HG02852 (cell line): ENCODE measurements around the gene GPR78.
"Not testable (repeated sequence)": the region's sequence is repeated elsewhere in the genome, so short reads cannot be mapped to it uniquely, and the experiment has no call there.

Source experiments
- ATAC-seq: cut with Tn5 transposase; IDR thresholded peaks from one replicate; pipeline ENCODE4 v1.9.1; 2021; ENCODE audit warnings: mild to moderate bottlenecking, moderate library complexity; ENCODE audit not compliant: unreplicated experiment

GPR78 gene

DNA sequence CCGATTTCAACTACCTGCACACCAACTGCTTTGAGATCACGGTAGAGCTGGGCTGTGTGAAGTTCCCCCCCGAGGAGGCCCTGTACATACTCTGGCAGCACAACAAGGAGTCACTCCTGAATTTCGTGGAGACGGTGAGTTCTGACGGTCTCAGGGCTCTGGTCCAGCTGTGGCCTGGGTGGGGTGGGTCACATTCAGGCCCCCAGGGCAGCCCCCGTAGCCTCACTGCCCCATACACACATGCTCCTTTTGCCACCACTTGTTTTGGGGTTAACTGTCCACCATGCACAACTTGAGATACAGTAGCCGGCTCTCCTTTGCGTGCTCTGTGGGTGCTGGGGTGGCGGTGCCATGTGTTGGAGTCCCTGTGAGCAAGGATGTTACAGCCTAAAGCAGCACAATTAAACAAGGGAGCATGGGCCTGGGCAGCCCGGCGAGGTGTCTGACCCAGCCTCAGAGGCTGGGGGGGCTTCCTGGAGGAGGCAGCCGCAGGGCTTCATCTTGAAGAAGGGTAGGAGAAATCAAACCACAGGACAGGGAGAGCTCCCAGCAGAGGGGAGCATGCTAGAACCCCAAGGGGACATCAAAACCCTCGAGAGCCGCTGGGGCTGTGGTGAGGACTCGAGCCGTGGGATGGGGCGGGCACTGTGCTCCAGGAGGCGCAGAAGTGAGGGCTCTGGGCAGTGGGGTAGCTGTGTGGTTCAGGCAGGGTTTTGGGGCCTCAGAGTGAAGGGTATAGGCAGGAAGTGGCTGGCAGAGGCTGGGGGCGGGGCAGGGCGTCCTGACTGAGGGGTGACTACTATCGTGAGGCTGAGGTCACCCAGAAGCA, 34.4 kb downstream of the GPR78 start:
- no peak for ATAC-seq

DNA sequence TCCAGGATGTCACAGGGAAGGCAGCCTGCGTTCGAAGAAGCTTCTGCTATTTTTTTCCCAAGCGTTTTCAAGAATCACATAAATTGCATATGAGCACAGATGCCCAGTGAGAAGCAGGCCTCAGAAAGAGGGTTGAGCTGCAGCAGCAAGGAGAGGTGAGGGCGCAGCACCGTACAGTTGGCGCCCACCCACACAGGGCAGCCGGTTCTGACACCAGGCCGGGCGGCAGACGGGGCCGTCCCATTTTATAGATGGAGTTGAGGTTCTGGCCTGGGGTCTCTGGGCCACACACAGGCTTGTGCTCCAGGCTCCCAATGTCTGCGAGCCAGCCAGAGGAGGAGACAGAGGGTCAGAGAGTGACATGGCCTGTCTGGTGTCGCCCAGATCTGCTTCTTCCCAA, 35.2 kb downstream of the GPR78 start:
- no peak for ATAC-seq

DNA sequence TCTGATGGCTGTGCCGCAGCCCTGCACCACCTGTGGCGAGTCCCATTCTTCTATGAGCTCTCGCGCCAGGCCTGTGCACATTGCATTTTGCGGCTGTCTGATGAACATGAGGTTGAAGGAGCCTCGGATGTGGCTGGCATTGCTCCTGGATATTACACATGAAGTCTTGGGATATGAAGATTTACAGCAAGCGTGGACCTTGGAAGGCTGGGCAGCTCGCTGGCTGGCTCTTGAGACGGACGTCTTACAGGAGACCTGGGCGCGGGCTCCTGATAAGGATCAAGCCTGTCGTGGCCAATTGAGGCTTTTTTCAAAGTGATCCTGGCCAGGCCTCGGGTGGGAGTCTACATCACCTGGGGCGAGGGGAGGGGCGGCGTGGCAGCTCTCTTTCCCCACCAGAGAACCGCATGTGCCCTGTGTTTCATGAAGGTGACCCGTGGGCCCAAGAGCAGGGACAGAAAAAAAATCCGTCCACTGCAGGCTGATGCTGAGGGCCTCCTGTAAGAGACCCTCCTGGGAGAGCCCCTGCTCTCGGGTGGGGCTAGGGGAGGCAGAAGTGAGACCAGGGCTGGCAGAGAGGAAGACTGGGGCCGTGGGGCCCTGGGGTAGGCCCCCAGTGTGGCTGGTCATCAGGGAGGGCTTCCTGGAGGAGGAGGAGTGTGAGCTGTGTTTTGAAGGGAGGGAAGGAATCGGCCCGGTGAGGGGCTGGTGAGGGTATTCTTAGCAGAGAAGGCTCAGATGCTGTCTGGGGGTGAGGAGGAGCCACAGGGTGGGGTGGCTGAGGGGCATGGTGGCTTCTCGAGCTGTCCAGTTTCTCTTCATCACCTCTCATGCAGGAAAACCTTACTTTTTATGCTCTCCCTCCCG, 36.0 kb downstream of the GPR78 start:
- ATAC-seq, result no peak

DNA sequence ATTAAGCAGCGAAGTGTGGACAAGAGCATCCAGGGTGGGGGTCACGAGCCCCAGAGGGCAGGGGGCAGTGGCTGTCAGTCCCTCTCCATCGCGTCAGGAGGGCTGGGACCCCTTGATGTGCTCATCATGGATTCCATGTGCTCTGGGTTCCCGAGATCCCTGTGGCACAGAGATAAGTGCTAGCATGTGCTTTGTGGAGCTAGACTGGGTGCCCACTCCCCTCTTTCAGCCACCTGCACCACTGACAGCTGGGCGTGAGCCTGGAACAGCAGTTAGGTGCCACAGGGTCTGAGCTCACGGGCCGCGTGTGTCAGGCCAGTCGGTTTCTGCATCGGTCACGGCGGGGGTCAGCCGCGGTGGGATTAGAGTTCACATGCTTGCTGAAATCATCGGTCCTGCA, 36.6 kb downstream of the GPR78 start:
- ATAC-seq, result no peak

DNA sequence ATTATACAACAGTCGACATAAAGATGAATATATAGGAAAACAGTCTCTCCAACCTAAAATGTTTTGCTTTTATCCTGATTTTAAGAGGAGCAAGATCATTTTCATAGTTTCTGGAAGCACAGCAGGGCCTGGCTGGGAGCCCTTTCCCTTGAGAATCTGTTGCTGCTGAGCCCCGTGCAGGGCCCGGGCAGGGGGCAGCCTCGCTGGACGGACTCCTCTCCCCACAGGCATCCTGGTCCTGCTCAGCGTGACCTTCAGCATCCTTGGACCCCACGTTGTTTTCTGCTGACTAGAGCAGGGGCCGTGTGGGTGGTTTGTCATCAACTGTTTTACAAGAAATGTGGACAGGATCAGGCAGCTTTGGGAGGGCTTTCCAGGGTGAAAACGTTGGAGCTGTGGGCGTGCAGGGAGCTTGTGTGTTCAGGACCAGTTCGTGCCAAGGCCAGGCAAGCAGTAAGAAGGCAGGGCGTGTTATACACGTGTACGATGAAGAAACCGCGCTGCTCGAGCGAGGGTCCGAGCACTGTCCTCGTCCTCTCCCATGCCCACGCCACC, 37.4 kb downstream of the GPR78 start:
- ATAC-seq, result no peak

DNA sequence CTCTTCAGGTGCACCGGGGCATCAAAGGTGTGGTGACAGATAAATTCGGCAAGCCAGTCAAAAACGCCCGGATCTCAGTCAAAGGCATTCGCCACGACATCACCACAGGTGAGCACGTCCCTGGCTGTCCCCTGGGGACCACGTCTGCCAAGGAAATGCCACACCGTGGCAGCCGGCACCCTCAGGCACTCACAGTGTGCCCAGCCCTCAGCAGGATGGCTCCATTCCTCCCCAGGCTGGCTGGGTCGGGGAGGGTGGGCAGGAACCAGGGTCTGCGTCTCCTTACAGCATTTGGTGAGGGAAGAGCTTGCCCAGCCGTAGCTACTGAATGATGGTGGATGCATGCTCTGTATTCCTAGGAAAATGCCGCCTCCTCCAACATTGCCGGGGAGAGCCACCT, 38.2 kb downstream of the GPR78 start:
- no peak for ATAC-seq

DNA sequence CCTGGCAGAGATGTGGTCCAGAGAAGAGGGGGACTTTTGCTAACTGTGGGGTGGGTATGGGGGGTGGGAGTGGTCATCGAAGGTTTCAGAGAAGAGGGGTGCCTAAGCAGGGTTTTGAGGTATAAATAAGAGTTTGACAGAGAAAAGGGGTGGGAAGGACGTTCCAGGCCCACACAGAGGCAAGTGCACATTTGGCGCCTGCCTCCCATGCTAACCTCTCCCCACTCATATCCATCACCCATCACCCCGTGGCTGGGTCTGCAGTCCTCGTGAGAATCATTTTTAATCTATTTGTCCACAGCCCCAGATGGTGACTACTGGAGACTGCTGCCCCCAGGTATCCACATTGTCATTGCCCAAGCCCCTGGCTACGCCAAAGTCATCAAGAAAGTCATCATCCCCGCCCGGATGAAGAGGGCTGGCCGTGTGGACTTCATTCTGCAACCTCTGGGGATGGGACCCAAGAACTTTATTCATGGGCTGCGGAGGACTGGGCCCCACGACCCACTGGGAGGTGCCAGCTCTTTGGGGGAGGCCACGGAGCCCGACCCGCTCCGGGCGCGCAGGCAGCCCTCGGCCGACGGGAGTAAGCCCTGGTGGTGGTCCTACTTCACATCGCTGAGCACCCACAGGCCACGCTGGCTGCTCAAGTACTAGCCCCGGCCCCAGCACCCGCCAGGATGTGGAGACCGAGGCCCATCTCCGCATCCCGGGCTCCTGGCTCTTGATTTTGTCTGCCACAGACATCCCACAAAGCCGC, 38.9 kb downstream of the GPR78 start:
- ATAC-seq, result no peak

DNA sequence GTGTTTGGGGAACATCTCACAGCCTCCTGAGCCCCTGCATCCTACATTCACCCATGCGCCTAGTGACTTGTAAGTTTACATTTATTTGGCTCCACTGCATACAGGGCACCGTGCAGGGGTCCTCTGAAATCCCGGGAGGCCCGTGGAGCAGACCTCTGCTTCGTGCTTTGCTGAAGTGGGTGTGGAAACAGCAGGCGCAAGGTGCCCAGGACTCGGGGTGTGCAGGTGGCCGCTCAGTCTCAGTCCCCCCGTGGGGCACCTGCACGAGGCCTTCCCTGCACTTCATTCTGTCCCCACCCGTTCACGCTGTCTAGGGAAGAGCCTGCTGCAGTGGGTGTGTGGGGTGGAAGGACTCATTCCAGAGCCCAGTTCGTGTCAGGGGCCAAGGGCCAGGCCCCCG, 40.9 kb downstream of the GPR78 start:
- ATAC-seq, result not testable (repeated sequence)

DNA sequence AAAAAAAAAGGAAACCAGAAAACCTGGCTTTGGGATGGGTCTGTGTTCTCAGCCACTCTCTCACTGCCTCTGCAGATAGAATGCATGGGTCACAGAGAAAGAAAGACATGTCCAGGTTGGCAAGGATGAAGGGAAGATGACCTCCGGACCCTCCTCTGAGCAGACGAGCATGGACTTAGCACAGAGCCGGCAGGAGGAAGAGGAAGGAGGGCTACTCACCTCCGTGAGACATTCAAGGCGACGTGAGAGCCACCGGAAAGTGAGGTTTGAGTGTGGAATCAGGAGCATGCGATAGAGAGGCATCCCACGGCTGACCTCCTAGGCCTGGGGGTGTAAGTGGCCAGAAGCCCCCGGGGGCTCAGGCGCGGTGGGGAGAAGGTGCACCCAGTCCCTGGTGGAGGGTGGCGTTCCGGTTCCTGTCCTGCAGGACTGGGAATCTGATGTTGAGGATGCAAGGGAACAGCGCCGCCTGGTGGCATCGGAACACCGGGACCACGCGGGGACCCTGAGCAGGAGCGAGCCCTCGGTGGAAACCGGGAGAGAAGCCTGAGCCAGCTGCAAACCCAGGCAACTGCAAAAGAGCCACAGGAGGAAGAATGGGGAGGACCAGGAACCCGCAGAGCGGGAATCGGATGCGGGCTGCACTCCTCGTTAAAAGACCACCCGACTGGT, 44.5 kb downstream of the GPR78 start:
- ATAC-seq, result not testable (repeated sequence)

DNA sequence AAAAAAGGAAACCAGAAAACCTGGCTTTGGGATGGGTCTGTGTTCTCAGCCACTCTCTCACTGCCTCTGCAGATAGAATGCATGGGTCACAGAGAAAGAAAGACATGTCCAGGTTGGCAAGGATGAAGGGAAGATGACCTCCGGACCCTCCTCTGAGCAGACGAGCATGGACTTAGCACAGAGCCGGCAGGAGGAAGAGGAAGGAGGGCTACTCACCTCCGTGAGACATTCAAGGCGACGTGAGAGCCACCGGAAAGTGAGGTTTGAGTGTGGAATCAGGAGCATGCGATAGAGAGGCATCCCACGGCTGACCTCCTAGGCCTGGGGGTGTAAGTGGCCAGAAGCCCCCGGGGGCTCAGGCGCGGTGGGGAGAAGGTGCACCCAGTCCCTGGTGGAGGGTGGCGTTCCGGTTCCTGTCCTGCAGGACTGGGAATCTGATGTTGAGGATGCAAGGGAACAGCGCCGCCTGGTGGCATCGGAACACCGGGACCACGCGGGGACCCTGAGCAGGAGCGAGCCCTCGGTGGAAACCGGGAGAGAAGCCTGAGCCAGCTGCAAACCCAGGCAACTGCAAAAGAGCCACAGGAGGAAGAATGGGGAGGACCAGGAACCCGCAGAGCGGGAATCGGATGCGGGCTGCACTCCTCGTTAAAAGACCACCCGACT, 50.2 kb downstream of the GPR78 start:
- not testable (repeated sequence) for ATAC-seq

DNA sequence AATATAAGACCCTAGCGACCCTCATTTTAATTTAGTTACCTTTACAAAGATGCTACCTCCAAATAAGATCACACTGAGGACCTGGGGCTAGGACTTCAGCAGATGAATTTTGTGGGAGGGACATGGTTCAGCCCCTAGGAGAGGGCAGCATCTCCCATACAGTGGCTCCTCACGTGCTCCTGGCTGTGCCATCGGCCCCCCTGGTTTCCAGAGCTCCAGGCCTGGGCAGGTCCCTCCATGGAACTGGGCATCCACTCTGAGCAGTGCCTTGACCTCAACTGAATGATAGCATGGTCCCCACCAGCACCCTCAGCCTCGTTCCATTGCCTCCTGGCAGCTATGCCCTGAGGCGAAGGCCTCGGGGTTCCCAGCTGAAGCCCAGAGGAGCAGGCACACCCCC, 51.7 kb downstream of the GPR78 start:
- ATAC-seq, result not testable (repeated sequence)

DNA sequence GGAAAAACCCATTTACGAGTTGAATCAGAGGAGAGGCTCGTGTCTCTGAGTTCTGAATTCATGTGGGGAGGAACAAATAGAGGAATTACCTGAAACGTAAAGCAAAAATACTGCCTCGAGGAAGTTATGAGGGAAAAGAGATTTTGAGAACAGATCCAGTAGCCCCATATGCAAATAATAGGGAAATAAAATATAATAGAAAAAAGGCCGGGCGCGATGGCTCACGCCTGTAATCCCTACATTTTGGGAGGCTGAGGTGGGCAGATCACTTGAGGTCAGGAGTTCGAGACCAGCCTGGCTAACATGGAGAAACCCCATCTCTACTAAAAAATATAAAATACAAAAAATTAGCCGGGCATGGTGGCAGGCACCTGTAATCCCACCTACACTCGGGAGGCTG, 54.6 kb downstream of the GPR78 start:
- ATAC-seq, result not testable (repeated sequence)

DNA sequence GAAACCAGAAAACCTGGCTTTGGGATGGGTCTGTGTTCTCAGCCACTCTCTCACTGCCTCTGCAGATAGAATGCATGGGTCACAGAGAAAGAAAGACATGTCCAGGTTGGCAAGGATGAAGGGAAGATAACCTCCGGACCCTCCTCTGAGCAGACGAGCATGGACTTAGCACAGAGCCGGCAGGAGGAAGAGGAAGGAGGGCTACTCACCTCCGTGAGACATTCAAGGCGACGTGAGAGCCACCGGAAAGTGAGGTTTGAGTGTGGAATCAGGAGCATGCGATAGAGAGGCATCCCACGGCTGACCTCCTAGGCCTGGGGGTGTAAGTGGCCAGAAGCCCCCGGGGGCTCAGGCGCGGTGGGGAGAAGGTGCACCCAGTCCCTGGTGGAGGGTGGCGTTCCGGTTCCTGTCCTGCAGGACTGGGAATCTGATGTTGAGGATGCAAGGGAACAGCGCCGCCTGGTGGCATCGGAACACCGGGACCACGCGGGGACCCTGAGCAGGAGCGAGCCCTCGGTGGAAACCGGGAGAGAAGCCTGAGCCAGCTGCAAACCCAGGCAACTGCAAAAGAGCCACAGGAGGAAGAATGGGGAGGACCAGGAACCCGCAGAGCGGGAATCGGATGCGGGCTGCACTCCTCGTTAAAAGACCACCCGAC, 55.8 kb downstream of the GPR78 start:
- not testable (repeated sequence) for ATAC-seq
